Prostate gland (tissue), 2 donors: ENCODE data around the gene KCNN3. TPM values are rescaled to one million over a fixed set of nuclear protein-coding genes. Genes with fewer than 3 reads are reported as not detected.

Experiments used
- DNase-seq: peaks from one replicate; pipeline ENCODE4 v3.0.0-alpha.2; 2019; ENCODE audit warnings: low spot score
- H3K27ac ChIP-seq, 2 donors: fragments of 200-600 bp; sonication (generic); 2 replicates each; pipeline ENCODE4 v1.5.1; 2017 to 2019
- H3K27me3 ChIP-seq: fragments of 200-600 bp; sonication (generic); replicated peaks from 2 replicates; pipeline ENCODE4 v1.5.1; 2019; ENCODE audit not compliant: insufficient read depth
- H3K36me3 ChIP-seq, 2 donors: fragments of 200-600 bp; sonication (generic); 1 replicate in 1 of 2; 2 replicates in 1 of 2; pipeline versions ENCODE4 v1.5.1 to v1.8.1; 2017 to 2019
- H3K4me1 ChIP-seq: fragments of 200-600 bp; sonication (generic); replicated peaks from 2 replicates; pipeline ENCODE4 v1.5.1; 2019
- H3K4me3 ChIP-seq, 2 donors: fragments of 200-600 bp; sonication (generic); 2 replicates each; pipeline ENCODE4 v1.5.1; 2017 to 2019
- H3K9me3 ChIP-seq: fragments of 200-600 bp; sonication (generic); 2 replicates; pipeline ENCODE4 v1.5.1; 2017
- CTCF ChIP-seq, 4 experiments: fragments of 200-600 bp in 2 of 4; fragments of 450-650 bp in 2 of 4; sonication (generic) in 2 of 4; IDR thresholded peaks; 1 replicate in 3 of 4; 2 replicates in 1 of 4; pipeline ENCODE4 v1.5.1; 2016 to 2019; ENCODE audit warnings: antibody characterized with exemption in 4 of 4, mild to moderate bottlenecking in 2 of 4, moderate library complexity in 2 of 4
- POLR2A ChIP-seq: fragments of 450-650 bp; IDR thresholded peaks from one replicate; pipeline ENCODE4 v1.6.1; 2016; ENCODE audit warnings: antibody characterized with exemption, mild to moderate bottlenecking
- POLR2AphosphoS5 ChIP-seq: sonication (generic); formaldehyde crosslinking; IDR thresholded peaks from one replicate; pipeline ENCODE4 v1.6.1; 2017; ENCODE audit warnings: antibody characterized with exemption
- WGBS: methylation state at CpG from one replicate; pipeline ENCODE4 v1.1.5; 2018; 5-methylcytosine and 5-hydroxymethylcytosine counted together
- intact Hi-C: fragments of 100-400 bp; cut with DNase I; formaldehyde crosslinking; loops from one replicate; pipeline ENCODE4 v1.14.2; 2022
- total RNA-seq, 2 donors: library from RNA; depleted of rRNA; stranded (reverse); fragments of >200 nt; gene quantifications; one replicate each; pipeline ENCODE4 v1.1.0, GENCODE V29; 2016

The KCNN3 gene
- total RNA-seq, 2 donors from 2014 or later: 1.2 to 3.0 TPM

- Histone ChIP-seq H3K4me3 (no peak overlapping the region), H3K36me3 (no peaks in the 10 kb centered on the region), H3K27ac (no peak overlapping the region), H3K4me1 (no peaks in the 10 kb centered on the region), H3K27me3 (no peaks in the 10 kb centered on the region), H3K9me3 (no peaks in the 10 kb centered on the region)
- intact Hi-C loops: no loop called here
- WGBS: 78% methylated on average over 11 of the region's 11 CpGs
- DNase-seq: no peak
- no peak for TF ChIP-seq CTCF (IDR thresholded peaks at IDR 0.05)
- no peak for TF ChIP-seq POLR2A
- TF ChIP-seq POLR2AphosphoS5: no peak
These were observed 157.1 kb downstream of the KCNN3 start for GRCh38 chr1:154713005-154713404.

- no peaks in the 10 kb centered on the region for H3K4me1 ChIP-seq
- H3K27me3 ChIP-seq: no peaks in the 10 kb centered on the region
- WGBS: 69% methylated on average over 11 of the region's 11 CpGs
- DNase-seq: no peak
- TF ChIP-seq POLR2A: no peak
- TF ChIP-seq CTCF (IDR thresholded peaks at IDR 0.05): no peak
- TF ChIP-seq POLR2AphosphoS5: no peak
- H3K27ac ChIP-seq: no peak overlapping the region
- no peak overlapping the region for H3K4me3 ChIP-seq
- no peaks in the 10 kb centered on the region for H3K9me3 ChIP-seq
- intact Hi-C loops: no loop called here
- H3K36me3 ChIP-seq: no peaks in the 10 kb centered on the region
These were observed 157.8 kb downstream of the KCNN3 start for GRCh38 chr1:154712166-154712810.

GRCh38 chr1:154711416-154711815, 158.7 kb downstream of the KCNN3 start:
- Histone ChIP-seq H3K9me3 (no peaks in the 10 kb centered on the region), H3K36me3 (no peaks in the 10 kb centered on the region), H3K4me3 (no peak overlapping the region), H3K27me3 (no peaks in the 10 kb centered on the region), H3K27ac (no peak overlapping the region), H3K4me1 (no peaks in the 10 kb centered on the region)
- TF ChIP-seq POLR2A (no peak), POLR2AphosphoS5 (no peak), CTCF (IDR thresholded peaks at IDR 0.05) (no peak)
- intact Hi-C loops: no loop called here
- DNase-seq: no peak
- 83% methylated on average over 1 of the region's 1 CpG for WGBS

- intact Hi-C loops: no loop called here
- H3K4me1 ChIP-seq: no peaks in the 10 kb centered on the region
- no peak overlapping the region for H3K27ac ChIP-seq
- H3K36me3 ChIP-seq: no peaks in the 10 kb centered on the region
- no peaks in the 10 kb centered on the region for H3K9me3 ChIP-seq
- H3K4me3 ChIP-seq: no peak overlapping the region
- DNase-seq: no peak
- TF ChIP-seq CTCF (IDR thresholded peaks at IDR 0.05) (no peak), POLR2A (no peak), POLR2AphosphoS5 (no peak)
- no peaks in the 10 kb centered on the region for H3K27me3 ChIP-seq
- WGBS: 69% methylated on average over 6 of the region's 6 CpGs
These were observed 160.0 kb downstream of the KCNN3 start for GRCh38 chr1:154710106-154710505.

- intact Hi-C loops: no loop called here
- 90% methylated on average over 17 of the region's 17 CpGs for WGBS
- no peak for TF ChIP-seq POLR2AphosphoS5
- TF ChIP-seq POLR2A: no peak
- TF ChIP-seq CTCF (IDR thresholded peaks at IDR 0.05): no peak
These were observed 162.1 kb downstream of the KCNN3 start for GRCh38 chr1:154707901-154708463.

More at GRCh38 chr1:154707901-154708463, 162.1 kb downstream of the KCNN3 start:
- no peak for DNase-seq
- Histone ChIP-seq H3K4me1 (no peaks in the 10 kb centered on the region), H3K9me3 (no peaks in the 10 kb centered on the region), H3K27me3 (no peaks in the 10 kb centered on the region), H3K4me3 (no peak overlapping the region), H3K36me3 (no peaks in the 10 kb centered on the region), H3K27ac (no peak overlapping the region)
